NCI-H2107 (cell line): ENCODE data around the gene SLC17A8.

ENCODE experiments used
- DNase-seq: peaks from one replicate; lab custom pipeline; 2025; lab: John Stamatoyannopoulos, UW

SLC17A8 gene

DNA sequence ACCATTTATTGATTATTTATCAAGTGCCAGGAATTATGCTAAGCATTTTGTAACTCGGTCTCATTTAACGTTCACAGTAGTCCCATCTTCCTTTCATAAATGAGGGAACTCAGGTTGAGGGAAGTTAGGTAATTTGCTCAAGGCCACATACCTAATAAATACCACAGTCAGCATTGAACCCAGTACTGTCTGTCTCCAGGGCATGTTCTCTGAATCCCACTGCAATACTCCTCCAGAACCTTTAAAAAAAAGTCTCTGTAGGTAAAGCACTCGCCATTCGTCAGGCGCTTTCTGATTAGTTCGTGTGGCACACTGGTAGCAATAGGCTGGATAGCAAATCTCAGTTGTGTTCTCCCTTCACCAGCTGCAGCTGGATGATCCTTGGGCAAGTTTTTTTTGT lies 14.3 kb downstream of the SLC17A8 start:
- DNase-seq = no peak

DNA sequence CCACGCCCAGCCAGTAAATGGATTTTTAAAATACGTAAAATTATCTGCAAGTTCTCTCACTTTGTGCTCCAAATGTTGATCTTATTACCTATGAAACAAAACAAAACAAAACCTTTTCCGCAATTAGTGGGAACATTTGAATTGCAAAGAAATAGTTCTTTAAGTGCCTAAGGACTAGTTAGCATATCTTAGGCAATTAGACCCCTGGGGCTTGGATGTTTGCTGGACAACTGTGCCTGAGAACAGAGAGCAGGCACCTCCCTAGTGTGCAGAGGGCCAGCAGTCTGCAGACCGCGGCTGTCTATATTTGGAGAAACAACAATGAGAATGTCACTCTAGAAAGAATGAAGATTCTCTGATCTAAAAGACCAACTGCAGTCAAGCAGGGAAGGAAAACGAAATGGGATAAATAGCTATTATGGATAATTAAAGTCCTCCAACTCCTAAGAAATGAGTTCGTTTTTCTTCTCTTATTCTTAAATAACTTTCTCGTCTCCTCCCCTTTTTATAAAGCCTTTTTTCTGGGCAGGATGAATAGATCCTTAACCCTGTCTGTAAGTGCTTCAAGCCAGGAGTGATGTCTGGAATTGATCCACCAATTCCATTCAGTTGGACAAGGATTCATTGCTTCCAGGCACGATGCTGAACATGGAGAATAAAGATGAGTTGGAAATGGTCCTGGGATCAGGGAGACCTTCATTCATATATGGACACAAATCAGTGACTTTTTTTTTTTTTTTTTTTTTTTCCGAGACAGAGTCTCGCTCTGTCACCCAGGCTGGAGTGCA lies 16.2 kb downstream of the SLC17A8 start:
- no peak for DNase-seq

DNA sequence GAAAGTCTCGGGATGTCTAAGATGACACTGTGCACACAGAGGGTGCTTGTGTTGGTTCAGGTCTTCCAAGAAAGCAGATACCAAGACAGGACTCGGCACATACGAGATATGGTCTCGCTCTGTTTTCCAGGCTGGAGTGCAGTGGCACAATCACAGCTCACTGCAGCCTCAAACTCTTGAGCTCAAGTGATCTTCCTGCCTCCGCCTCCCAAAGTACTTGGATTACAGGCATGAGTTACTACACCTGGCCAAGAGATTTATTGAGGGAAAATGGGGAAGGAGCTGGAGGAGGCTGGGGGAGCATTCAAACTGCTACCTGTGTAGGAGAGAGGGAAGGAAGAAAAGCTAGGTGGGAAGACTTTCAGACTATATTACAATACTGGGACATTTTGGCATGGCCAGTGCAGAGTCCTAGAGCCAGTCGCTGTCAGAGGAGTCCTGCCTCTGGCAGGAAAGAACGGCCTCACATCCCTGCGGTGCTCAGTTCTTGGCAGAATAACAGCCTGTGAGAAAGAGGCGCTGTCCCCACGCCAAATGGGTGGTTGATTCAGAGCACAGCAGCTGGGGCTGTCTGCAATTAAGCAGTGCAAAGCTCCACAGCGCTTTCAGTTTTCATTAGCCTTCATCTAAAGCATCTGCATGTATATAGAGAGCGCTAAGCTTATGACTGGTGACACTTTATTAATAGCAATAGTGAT lies 18.3 kb downstream of the SLC17A8 start:
- peak; percentile 20 for DNase-seq

DNA sequence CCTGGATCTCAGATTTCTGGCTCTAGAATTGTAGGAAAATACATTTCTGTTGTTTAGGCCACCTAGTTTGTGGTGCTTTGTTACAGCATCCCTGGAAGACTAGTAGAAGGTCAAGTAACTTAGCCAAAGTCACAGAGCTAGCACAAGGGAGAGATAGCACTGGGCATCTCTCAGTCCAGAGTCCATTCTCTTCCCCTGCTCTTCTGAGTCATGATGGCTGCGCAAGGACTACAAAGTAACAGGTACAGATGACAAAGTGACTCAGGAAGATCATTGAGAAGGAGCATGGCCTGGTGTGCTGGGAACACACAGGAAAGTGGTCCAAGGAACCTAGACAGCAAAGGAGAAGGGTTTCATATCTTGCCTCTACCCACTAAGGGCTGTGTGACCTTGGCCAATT lies 19.3 kb downstream of the SLC17A8 start:
- no peak for DNase-seq

DNA sequence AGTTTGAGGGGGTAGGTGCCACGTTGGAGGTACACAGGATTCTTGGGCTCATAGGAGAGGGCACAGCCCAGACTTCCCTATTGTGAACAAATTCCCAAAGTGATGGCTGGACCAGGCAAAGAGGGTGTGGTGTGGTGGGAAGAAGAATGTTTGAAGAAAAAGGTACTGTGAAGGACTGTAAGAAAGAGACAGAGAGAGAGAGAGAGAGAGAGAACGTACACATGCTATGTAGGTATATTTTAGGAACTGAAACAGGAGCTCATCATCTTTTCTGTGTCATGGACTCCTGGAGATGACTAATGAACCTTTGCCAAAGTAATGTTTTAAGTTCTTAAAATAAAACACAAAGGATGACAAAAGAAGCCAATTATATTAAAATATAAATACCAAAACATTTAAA lies 24.5 kb downstream of the SLC17A8 start:
- DNase-seq = no peak

DNA sequence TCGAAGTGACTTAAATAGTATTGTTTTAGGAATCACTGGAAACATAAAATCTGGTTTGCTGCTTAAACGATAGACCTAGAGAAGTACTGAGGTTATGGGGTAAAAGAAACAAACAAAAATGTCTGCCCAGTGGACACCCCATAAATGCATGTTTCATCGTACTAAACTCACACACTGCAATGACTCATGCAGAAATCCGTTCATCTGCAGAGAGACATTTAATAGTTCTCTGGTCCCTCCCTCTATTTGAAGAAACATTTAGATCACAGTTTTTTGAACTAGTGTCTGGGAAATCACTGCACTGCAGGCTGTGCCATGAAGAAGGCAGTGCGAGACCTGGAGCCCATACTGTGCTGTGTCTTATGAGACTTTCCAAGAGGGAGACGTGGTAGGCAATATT lies 25.5 kb downstream of the SLC17A8 start:
- no peak for DNase-seq

DNA sequence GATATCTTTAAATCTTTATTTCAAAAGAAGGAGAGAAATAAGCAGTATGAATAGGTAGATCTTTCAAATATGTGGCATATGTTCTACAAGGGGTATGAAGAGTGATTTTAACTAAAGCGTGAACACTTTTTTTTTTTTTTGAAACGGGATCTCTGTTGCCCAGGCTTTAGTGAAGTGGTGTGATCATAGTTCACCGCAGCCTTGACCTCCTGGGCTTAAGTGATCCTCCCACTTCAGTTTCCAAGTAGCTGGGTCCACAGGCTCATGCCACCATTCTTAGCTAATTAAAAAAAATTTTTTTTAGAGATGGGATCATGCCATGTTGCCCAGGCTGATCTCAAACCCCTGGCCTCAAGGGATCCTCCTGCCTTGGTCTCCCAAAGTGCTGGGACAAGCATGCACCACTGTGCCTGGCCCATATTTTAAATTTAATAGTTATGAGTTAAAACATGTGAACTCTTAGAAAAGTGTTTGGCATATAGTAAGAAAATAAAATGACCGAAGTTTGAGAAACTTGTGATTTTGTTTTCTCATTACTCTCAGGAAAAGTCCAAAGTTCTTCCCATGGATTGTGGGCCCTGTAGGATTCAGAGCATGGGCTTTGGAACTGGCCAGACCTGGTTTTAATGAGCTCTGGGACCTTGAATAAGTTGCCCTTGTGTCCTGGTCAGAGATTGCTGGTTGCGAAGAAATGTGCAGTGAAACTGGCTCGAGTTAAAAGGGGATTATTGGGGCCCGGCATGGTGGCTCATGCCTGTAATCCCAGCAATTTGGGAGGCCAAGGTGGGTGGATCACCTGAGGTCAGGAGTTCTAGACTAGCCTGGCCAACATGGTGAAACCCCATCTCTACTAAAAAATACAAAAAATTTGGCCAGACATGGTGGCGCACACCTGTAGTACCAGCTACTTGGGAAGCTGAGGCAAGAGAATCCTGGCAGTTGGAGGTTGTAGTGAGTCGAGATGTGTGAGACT lies 27.0 kb downstream of the SLC17A8 start:
- no peak for DNase-seq

DNA sequence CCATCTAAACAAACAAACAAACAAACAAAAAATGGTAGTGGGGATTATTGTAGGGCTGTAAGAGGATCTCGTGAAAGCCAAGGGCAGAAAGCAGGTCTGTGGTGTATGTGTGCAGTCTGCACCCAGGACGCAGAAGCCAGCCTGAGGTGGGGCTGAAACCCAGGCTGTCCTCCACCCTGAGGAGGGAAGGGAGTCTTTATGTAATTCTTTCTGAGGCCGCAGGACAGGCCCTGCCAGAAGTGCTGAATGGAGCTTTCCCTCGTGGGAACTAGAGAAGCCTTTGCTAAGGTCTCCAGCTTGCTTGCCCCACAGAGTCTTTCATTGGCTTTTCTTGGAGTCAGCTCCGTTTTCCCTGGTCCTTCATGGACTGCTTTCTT lies 27.7 kb downstream of the SLC17A8 start:
- no peak for DNase-seq

DNA sequence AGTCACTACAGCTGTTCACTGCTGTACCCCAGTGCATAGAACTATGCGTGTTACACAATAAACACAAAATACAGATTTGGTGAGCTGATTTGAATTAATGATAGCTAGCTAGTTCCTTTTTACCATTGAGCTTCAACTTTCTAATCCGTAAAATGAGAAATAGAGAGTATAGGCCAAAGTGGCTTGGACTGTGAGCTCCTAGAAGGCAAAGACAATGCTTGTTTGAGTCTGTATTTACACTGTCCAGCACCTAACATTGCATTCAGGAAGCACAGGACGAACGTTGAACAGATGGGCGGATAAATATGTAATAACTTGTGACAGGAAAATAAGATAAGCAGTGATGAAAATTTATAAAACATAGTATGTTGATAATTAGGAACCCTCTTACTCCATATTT lies 31.5 kb downstream of the SLC17A8 start:
- no peak for DNase-seq

DNA sequence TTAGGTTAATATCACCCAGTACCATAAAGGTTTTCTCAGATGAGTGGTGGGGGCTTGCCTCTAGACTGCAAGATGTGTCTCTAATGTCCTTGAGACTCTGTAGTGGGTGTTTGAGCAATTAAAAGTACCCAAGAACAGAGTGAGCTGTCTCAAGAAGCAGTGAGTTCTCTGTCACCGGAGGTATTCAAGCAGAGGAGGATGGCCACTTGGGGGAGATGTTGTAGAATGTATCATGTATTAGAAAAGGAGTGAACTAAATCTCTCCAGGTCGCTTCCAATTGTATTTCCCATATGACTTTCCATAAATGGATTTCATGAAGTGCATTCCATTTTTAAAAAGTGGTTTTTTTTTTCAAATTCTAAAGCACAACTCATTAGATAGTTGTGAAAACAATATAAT lies 35.0 kb downstream of the SLC17A8 start:
- DNase-seq = no peak

DNA sequence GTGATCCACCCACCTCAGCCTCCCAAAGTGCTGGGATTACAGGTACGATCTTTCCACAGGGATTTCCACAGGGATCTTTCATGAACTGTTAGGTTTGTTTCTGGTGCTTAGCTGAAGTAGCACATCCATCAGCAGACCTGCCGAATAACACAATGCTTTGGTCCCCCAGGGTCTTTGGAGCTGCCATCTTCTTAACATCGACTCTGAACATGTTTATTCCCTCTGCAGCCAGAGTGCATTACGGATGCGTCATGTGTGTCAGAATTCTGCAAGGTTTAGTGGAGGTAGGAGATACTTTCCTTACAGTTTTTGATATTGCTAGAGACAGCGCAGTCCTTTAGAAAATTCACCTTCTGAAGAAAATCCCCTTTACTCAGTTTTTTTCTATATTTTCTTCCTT lies 36.3 kb downstream of the SLC17A8 start:
- no peak for DNase-seq

DNA sequence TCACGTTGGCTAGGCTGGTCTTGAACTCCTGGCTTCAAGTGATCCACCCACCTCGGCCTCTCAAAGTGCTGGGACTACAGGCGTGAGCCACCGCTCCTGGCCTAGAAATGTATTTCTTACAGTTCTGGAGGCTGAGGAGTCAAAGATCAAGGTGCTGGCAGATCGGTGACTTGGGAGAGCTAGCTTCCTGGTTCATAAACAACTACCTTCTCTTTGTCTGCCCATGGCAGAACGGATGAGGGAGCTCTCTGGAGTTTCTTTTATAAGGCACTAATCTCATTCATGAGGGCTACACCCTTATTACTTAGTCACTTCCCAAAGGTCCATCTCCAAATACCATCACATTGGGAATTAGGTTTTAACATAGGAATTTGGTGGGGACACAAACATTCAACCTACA lies 38.9 kb downstream of the SLC17A8 start:
- no peak for DNase-seq

DNA sequence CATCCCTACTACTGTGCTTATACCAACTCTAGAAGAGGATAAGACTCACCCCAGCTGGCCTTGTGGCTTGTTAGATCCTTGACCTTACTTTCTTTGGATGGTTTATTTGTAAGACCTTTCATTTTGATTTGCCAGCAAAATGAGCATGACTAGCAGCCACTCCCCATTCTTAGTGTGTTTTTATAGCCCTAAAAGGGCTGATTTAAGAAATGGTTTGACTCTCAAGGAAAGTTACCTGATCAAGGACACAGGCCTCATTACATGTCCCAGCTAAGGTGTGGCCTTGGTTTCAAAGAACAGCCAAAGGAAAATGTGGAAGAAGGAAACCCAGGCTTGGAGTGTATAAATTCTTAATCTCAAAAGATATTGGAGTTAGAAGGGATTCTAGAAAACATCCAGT lies 41.4 kb downstream of the SLC17A8 start:
- DNase-seq = no peak

DNA sequence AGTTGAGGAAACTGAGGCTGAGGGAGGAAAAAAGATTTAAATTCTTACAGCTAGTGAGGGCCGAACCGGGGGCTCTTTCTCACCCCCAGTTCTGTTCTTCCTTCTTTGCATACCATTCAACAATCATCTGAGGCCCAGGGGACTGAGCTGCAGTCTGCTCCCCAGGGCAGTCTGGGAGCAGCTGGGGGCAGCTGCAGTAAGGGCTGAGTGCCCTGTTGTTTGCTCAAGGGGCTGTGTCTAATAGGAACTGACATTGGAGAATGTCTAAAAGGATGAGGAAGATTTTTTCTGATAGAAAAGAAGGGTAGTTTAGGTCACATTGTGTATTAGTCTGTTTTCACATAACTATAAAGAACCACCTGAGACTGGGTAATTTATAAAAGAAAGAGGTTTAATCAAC lies 42.2 kb downstream of the SLC17A8 start:
- no peak for DNase-seq

DNA sequence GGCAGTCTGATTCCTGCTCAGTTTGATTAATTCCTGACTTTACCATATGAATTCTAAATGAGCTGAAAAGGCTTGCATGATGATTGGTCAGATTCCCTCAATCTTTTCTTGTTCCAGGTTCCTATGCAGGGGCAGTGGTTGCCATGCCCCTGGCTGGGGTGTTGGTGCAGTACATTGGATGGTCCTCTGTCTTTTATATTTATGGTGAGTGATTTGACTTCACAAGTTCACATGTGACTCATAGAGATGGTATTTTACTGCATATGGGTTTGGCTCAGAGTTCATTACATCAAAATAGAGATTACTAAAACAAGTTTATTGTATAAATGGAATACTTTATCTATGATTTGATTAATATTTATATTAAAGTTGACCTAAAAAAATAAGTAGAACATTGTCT lies 44.8 kb downstream of the SLC17A8 start:
- DNase-seq = no peak

DNA sequence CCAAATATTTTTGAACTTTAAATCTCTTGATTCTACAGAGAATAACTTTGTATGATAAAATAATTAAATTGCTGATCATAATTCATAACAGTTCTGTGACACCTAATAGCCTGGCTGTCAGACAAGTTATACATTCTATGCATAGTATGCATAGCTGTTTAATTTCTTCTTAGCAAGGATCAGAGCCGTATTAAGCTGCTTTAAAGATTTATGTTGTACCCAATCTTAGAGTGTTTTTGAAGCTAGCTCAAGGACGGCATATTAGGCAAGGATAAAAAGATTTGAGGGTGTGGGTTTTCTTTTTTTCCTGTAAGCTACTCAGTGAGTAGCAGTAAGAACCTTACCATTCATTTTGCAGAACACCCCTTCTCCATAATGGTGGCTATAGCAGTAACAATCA lies 45.9 kb downstream of the SLC17A8 start:
- no peak for DNase-seq

DNA sequence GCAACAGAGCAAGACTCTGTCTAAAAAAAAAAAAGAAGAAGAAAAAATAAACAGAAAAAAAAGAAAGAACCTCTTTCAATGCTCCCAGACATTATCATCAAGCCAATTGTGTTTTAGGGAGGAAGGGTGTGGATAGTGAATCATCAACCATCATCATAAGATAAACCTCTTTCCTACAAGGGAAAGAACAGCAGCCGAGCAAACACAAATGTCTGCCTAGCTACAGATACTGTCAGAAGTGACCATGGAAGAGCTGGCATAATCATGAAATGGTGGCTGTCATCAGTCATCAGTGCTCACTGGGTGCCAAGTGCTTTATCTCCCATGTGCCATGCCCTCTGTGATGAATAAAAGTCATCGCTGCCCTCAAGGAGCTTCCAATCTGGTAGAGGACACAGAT lies 46.6 kb downstream of the SLC17A8 start:
- no peak for DNase-seq

DNA sequence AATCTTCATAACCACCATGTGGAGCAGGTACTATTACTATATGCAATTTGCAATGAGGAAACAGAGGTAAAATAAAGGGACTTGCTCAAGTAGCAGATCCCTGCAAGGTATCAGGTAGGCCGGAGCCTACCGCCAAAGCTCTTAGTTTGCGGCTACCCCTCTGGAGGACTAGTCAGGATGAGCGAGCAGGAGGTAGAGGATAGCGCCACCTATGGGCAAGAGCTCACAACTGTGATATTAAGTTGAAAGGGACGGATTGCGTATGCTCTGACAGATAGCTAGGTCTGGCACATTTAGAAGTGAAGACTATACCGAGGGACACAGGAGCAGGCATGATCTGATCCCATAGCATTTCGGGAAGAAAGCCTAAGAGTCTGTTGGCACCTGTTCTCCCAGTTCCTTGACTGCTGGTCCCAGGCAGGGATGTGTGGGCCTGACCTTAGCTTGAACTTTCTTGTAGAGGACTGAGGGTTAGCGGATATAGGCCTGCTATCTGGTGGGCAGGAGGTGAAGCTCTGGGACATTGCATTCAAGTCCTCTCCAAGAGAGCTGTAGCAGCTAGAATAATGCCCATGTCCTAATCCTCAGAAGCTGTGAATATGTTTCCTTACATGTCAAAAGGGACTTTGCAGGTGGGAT lies 48.0 kb downstream of the SLC17A8 start:
- peak; percentile 50 for DNase-seq

DNA sequence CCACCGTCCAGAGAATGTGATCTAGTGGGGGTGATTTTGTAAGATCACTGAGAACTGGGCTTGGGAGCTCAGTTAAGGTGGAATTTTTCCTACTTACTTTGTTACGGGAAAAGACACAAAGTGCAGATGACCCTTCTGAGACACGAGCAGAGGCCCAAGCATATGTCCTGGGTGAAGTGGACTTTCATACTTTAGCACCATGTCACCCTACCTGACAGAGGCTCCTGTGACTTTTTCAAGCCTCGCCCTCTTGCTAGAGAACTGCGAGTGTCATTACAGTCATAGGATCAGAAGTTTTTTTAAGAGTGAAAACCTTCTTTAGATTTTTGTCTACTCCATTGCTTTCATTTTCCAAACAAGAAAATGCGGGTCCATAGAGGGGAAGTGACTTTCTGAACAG lies 56.1 kb downstream of the SLC17A8 start:
- no peak for DNase-seq

DNA sequence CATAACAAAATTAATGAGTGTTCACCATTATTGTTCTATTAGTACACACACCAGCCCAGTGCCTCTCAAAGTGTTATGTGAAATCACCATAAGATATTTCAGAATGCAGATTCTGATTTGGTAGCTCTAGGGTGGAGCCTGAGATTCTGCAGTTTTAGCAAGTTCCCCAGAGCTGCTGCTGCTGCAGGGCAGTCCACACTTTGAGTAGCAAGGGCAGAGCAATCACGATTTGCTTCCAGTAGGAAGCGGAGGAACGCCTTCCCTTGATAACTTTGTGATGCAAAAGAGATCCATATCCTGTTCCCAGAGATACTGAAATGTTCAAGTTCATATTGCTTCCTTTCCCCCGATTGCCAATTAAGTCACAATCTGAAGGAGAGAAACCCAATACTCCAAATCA lies 57.9 kb downstream of the SLC17A8 start:
- DNase-seq = no peak

DNA sequence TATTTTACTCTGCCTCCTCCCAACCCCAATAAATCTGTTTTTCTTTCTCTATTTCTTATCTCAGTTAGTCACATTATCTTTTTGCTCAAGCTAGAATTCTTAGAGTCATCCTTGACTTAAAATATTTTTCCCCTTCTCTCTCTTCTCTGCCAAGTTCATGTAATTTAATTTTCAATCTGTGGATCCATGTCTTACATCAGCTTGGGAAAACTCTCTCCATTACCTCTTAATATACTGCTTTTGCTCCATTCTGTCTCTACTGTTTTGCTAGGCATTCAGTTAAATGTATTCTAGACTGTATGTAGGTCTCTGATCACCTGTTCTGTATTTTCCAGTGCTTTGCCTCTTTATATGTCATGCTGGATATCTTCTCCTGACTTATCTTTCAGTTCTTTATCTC lies 65.8 kb downstream of the SLC17A8 start:
- DNase-seq = no peak

DNA sequence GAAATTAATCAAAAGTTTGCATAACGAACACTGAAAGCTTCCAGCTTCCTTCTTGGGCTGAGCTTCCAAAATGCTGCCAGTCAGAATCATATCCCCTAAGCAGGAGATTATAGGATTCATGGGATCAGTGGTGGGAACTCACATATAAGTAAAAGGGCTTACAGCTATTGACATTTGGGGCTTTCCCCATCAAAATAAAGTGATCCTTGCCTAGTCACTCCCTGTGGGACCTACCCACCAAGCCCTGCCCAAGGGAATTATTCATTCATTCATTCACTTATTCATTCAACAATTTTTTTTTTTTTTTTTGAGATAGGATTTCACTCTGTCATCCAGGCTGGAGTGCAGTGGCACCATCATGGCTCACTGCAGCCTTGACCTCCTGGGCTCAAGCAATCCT lies 69.3 kb downstream of the SLC17A8 start:
- no peak for DNase-seq
